Measurements from ENCODE around the gene CA10. TPM values are rescaled to one million over a fixed set of nuclear protein-coding genes. Genes with fewer than 3 reads are reported as not detected.

Gene CA10
- total and polyA plus RNA-seq, 2 experiments from 2014 or later, result not detected

DNA sequence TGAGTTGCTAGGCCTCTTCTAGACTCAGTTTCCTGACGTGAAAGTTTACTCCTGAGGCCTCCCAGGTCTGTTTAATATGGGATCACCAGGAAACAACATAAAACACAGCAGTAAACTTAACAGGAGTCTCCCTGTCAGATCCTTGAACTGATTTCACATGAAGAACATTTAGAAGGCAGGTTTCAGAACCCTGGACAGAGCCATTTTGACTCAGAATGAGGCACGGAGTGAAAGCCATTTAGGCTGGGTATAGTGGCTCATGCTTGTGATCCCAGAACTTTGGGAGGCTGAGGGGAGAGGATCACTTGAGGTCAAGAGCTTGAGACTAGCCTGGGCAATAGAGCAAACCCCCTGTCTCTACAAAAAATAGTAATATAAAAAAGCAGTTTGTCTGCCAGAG lies 289.1 kb downstream of the CA10 start:
- WGBS, 2 experiments (ENCODE audit: low coverage in 1 of 2, low lambda C conversion rate in 2 of 2, missing lambda C conversion rate in 2 of 2), result 0 to 3% methylated on average over 2 of the region's 2 CpGs

GRCh38 chr17:51860954-51861561 lies 297.5 kb downstream of the CA10 start:
- in situ Hi-C loops (cut with MboI), result no loop called here
- H3K9ac ChIP-seq, result no peak overlapping the region

More for the DNA sequence above, 289.1 kb downstream of the CA10 start:
- Histone ChIP-seq H3K27me3 (replicated peaks; ENCODE audit: insufficient read depth) (no peaks in the 10 kb centered on the region), H3K4me1 (ENCODE audit: insufficient read depth) (no peaks in the 10 kb centered on the region), H2AFZ (no peak overlapping the region), H3K4me3 (no peak overlapping the region), H4K20me1 (ENCODE audit: insufficient read depth) (no peaks in the 10 kb centered on the region), H3K4me2 (ENCODE audit: unreplicated experiment) (no peak overlapping the region), H3K9me2 (ENCODE audit: insufficient read depth) (no peaks in the 10 kb centered on the region), H3K27ac (no peak overlapping the region), H3K9ac (no peak overlapping the region), H3K36me3 (ENCODE audit: low read depth) (no peaks in the 10 kb centered on the region), H3F3A (ENCODE audit: insufficient read depth) (no peaks in the 10 kb centered on the region), H3K9me3 (ENCODE audit: low read depth) (no peaks in the 10 kb centered on the region), H3K79me2 (ENCODE audit: insufficient read depth) (no peaks in the 10 kb centered on the region)
- peak; percentile 18 for DNase-seq
- in situ Hi-C loops (cut with MboI), result no loop called here
- no peak for TF ChIP-seq EZH2phosphoT487 (IDR thresholded peaks at IDR 0.05; ENCODE audit: insufficient read depth, low read depth)
- no peak for TF ChIP-seq EZH2 (IDR thresholded peaks at IDR 0.05; ENCODE audit: insufficient read depth, poor library complexity, severe bottlenecking)

DNA sequence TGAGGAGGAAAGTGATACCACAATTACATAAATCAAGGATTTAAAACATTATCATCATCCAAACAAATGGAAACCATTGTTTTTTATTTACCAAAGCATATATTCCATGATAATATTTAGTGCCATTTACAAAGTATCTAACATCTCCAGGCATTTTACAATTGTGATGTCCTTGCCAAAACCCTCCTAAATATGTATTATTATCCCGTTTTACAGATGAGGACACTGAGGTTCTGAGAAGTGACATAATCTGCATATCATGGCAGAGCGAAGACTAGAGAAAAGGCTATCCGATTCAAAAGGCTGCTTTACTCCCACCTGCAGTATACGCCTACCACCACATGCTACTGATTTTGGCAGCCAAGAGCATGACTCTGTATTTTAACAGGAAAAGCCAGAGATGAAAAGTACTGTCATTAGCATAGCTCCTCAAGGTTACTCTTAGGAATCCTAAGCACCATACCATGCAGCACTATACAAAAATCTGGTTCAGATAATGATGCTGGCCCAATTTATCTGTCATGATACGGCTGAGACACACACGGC lies 301.4 kb downstream of the CA10 start:
- 5 to 13% methylated on average over 6 of the region's 6 CpGs for WGBS, 2 experiments (ENCODE audit: low coverage in 1 of 2, low lambda C conversion rate in 2 of 2, missing lambda C conversion rate in 2 of 2)
- Histone ChIP-seq H3K79me2 (ENCODE audit: insufficient read depth) (no peaks in the 10 kb centered on the region), H3K4me1 (ENCODE audit: insufficient read depth) (no peaks in the 10 kb centered on the region), H3K27me3 (replicated peaks; ENCODE audit: insufficient read depth) (no peaks in the 10 kb centered on the region), H3K9me3 (ENCODE audit: low read depth) (no peaks in the 10 kb centered on the region), H3K4me3 (no peak overlapping the region), H4K20me1 (ENCODE audit: insufficient read depth) (no peaks in the 10 kb centered on the region), H3K27ac (no peak overlapping the region), H2AFZ (no peak overlapping the region), H3K9me2 (ENCODE audit: insufficient read depth) (no peaks in the 10 kb centered on the region), H3K4me2 (ENCODE audit: unreplicated experiment) (no peak overlapping the region), H3F3A (ENCODE audit: insufficient read depth) (no peaks in the 10 kb centered on the region), H3K36me3 (ENCODE audit: low read depth) (no peaks in the 10 kb centered on the region), H3K9ac (no peak overlapping the region)
- TF ChIP-seq EZH2 (IDR thresholded peaks at IDR 0.05; ENCODE audit: insufficient read depth, poor library complexity, severe bottlenecking) (no peak), EZH2phosphoT487 (IDR thresholded peaks at IDR 0.05; ENCODE audit: insufficient read depth, low read depth) (no peak)
- no peak for DNase-seq
- in situ Hi-C loops (cut with MboI), result no loop called here

More at GRCh38 chr17:51860954-51861561, 297.5 kb downstream of the CA10 start:
- TF ChIP-seq EZH2phosphoT487 (IDR thresholded peaks at IDR 0.05; ENCODE audit: insufficient read depth, low read depth) (no peak), EZH2 (IDR thresholded peaks at IDR 0.05; ENCODE audit: insufficient read depth, poor library complexity, severe bottlenecking) (no peak)
- Histone ChIP-seq H3K27ac (no peak overlapping the region), H3K79me2 (ENCODE audit: insufficient read depth) (no peaks in the 10 kb centered on the region), H3K9me3 (ENCODE audit: low read depth) (no peaks in the 10 kb centered on the region), H4K20me1 (ENCODE audit: insufficient read depth) (no peaks in the 10 kb centered on the region), H3F3A (ENCODE audit: insufficient read depth) (no peaks in the 10 kb centered on the region), H3K4me1 (ENCODE audit: insufficient read depth) (no peaks in the 10 kb centered on the region), H3K9me2 (ENCODE audit: insufficient read depth) (no peaks in the 10 kb centered on the region), H2AFZ (no peak overlapping the region), H3K36me3 (ENCODE audit: low read depth) (no peaks in the 10 kb centered on the region), H3K27me3 (replicated peaks; ENCODE audit: insufficient read depth) (no peaks in the 10 kb centered on the region), H3K4me3 (no peak overlapping the region), H3K4me2 (ENCODE audit: unreplicated experiment) (no peak overlapping the region)
- 7 to 12% methylated on average over 5 of the region's 5 CpGs for WGBS, 2 experiments (ENCODE audit: low coverage in 1 of 2, low lambda C conversion rate in 2 of 2, missing lambda C conversion rate in 2 of 2)
- peak; percentile 21 for DNase-seq

DNA sequence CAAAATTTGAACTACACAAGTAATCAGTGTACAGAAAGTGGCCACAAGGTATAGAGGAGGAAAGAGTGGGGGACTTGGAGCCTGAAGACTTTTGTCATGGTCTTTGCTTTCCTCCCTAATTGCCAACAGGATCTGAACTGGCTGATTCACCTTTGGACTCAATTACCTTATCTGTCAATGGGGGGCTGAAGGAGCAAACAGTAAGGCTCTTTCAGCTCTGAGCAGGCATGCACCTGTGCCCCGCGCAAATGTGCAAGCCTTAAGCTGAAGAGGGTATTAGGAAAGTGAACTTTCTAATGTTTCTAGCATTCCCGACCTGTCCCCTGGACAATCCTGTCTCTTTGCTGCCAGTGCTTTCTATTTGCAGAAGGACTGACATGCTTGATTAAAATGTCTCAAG lies 302.7 kb downstream of the CA10 start:
- no peaks in the 10 kb centered on the region for H3F3A ChIP-seq (ENCODE audit: insufficient read depth)
- H3K4me1 ChIP-seq (ENCODE audit: insufficient read depth), result no peaks in the 10 kb centered on the region
- no peaks in the 10 kb centered on the region for H3K9me3 ChIP-seq (ENCODE audit: low read depth)
- H3K27ac ChIP-seq, result no peak overlapping the region
- WGBS, 2 experiments (ENCODE audit: low coverage in 1 of 2, low lambda C conversion rate in 2 of 2, missing lambda C conversion rate in 2 of 2), result 37 to 40% methylated on average over 3 of the region's 3 CpGs
- no peak overlapping the region for H2AFZ ChIP-seq
- in situ Hi-C loops (cut with MboI), result no loop called here
- no peak for DNase-seq
- no peaks in the 10 kb centered on the region for H3K9me2 ChIP-seq (ENCODE audit: insufficient read depth)
- no peaks in the 10 kb centered on the region for H4K20me1 ChIP-seq (ENCODE audit: insufficient read depth)
- H3K36me3 ChIP-seq (ENCODE audit: low read depth), result no peaks in the 10 kb centered on the region
- H3K27me3 ChIP-seq (replicated peaks; ENCODE audit: insufficient read depth), result no peaks in the 10 kb centered on the region
- no peak overlapping the region for H3K4me3 ChIP-seq
- H3K79me2 ChIP-seq (ENCODE audit: insufficient read depth), result no peaks in the 10 kb centered on the region
- H3K4me2 ChIP-seq (ENCODE audit: unreplicated experiment), result no peak overlapping the region
- no peak overlapping the region for H3K9ac ChIP-seq
- TF ChIP-seq EZH2 (IDR thresholded peaks at IDR 0.05; ENCODE audit: insufficient read depth, poor library complexity, severe bottlenecking) (no peak), EZH2phosphoT487 (IDR thresholded peaks at IDR 0.05; ENCODE audit: insufficient read depth, low read depth) (no peak)
